Stimulated activated CD4-positive, alpha-beta T cell treated with anti-CD3 and anti-CD28 coated beads, TNF-alpha, amount 100 ng/mL, for 24 hours (primary cell): ENCODE results near the gene SOS2.
"Not testable (repeated sequence)": the region's sequence is repeated elsewhere in the genome, so short reads cannot be mapped to it uniquely, and the experiment has no call there.

Source experiments
- DNase-seq, 3 experiments: peaks; one replicate each; pipeline ENCODE4 v3.0.0-alpha.2; 2020; ENCODE audit warnings: low read depth in 3 of 3

Gene SOS2

GRCh38 chr14:50225974-50226297 lies 5.4 kb downstream of the SOS2 start:
- DNase-seq = no peak

- DNase-seq = no peak
Measured at GRCh38 chr14:50225067-50225973, 6.1 kb downstream of the SOS2 start.

- no peak for DNase-seq
Measured at GRCh38 chr14:50222055-50222613, 9.2 kb downstream of the SOS2 start.

- DNase-seq = no peak
Measured at GRCh38 chr14:50218501-50218900, 12.9 kb downstream of the SOS2 start.

- DNase-seq = no peak
Measured at GRCh38 chr14:50215416-50215815, 16.0 kb downstream of the SOS2 start.

GRCh38 chr14:50213795-50214194 lies 17.6 kb downstream of the SOS2 start:
- no peak for DNase-seq

- DNase-seq = no peak
Measured at GRCh38 chr14:50212726-50213125, 18.7 kb downstream of the SOS2 start.

- no peak for DNase-seq
Measured at GRCh38 chr14:50210074-50210473, 21.3 kb downstream of the SOS2 start.

- no peak for DNase-seq
Measured at GRCh38 chr14:50198499-50198898, 32.9 kb downstream of the SOS2 start.

- no peak for DNase-seq
Measured at GRCh38 chr14:50191499-50191898, 39.9 kb downstream of the SOS2 start.

- no peak for DNase-seq
Measured at GRCh38 chr14:50186107-50186506, 45.3 kb downstream of the SOS2 start.

GRCh38 chr14:50173891-50174290 lies 57.5 kb downstream of the SOS2 start:
- no peak for DNase-seq

- DNase-seq = no peak
Measured at GRCh38 chr14:50171895-50172294, 59.5 kb downstream of the SOS2 start.

- DNase-seq = not testable (repeated sequence)
Measured at GRCh38 chr14:50167381-50167780, 64.0 kb downstream of the SOS2 start.

- no peak for DNase-seq
Measured at GRCh38 chr14:50156111-50156510, 75.3 kb downstream of the SOS2 start.

- no peak for DNase-seq
Measured at GRCh38 chr14:50148799-50149198, 82.6 kb downstream of the SOS2 start.

GRCh38 chr14:50139192-50139591 lies 92.2 kb downstream of the SOS2 start:
- DNase-seq = no peak

GRCh38 chr14:50127802-50128201 lies 103.6 kb downstream of the SOS2 start:
- no peak for DNase-seq

GRCh38 chr14:50123062-50123461 lies 108.3 kb downstream of the SOS2 start:
- DNase-seq = no peak

GRCh38 chr14:50122291-50122690 lies 109.1 kb downstream of the SOS2 start:
- DNase-seq = no peak

- DNase-seq = no peak
Measured at GRCh38 chr14:50121486-50121885, 109.9 kb downstream of the SOS2 start.

- no peak for DNase-seq
Measured at GRCh38 chr14:50117456-50117855, 113.9 kb downstream of the SOS2 start.

- no peak for DNase-seq
Measured at GRCh38 chr14:50116966-50117365, 114.4 kb downstream of the SOS2 start.
